ENCODE results near the gene GDPD4.

The GDPD4 gene

GRCh38 chr11:77175021-77175842, 126.3 kb downstream of the GDPD4 start:
- DNase-seq: no peak
- Mint-ChIP-seq H3K27ac (no peak overlapping the region), H3K27me3 (ENCODE audit: low read depth, poor library complexity) (peaks cover 4% of the 10 kb centered on the region), H3K36me3 (ENCODE audit: low read depth) (peaks cover 5% of the 10 kb centered on the region), H3K4me1 (peaks cover 63% of the 10 kb centered on the region), H3K4me3 (no peak overlapping the region), H3K9me3 (peaks cover 4% of the 10 kb centered on the region)
- TF ChIP-seq CTCF (IDR thresholded peaks at IDR 0.05): no peak

GRCh38 chr11:77174559-77174958, 126.9 kb downstream of the GDPD4 start:
- no peak for DNase-seq

DNA sequence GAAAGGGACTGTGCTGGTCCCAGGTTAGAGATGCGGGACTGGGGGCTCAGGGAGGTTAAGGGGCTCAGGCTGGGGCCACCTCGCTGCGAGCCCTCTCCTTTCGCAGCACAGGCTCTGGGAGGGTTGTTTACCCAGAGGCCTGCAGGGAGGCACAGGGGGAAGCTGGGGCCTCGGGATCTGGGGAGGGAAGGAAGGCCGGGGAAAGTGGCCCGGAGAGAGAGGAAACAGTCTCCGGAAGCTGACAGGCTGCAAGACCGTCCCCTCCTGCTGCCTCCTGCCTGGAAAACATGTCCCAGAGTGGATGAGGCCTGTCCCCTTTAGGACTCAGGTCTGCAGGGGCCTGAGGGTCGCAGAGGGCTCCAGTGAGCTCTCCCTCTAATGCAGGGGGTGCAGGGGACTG, 128.0 kb downstream of the GDPD4 start:
- H3K27ac Mint-ChIP-seq: no peak overlapping the region
- peaks cover 4% of the 10 kb centered on the region for H3K36me3 Mint-ChIP-seq (ENCODE audit: low read depth)
- H3K4me3 Mint-ChIP-seq: peak overlapping the region; percentile 3
- H3K4me1 Mint-ChIP-seq: peaks cover 70% of the 10 kb centered on the region
- peaks cover 3% of the 10 kb centered on the region for H3K9me3 Mint-ChIP-seq
- H3K27me3 Mint-ChIP-seq (ENCODE audit: low read depth, poor library complexity): peaks cover 4% of the 10 kb centered on the region
- no peak for TF ChIP-seq CTCF (IDR thresholded peaks at IDR 0.05)
- no peak for DNase-seq

More at GRCh38 chr11:77174559-77174958, 126.9 kb downstream of the GDPD4 start:
- peaks cover 70% of the 10 kb centered on the region for H3K4me1 Mint-ChIP-seq
- H3K36me3 Mint-ChIP-seq (ENCODE audit: low read depth): peaks cover 5% of the 10 kb centered on the region
- no peak overlapping the region for H3K4me3 Mint-ChIP-seq
- H3K27ac Mint-ChIP-seq: peak overlapping the region; percentile 49
- H3K27me3 Mint-ChIP-seq (ENCODE audit: low read depth, poor library complexity): peaks cover 4% of the 10 kb centered on the region
- peaks cover 4% of the 10 kb centered on the region for H3K9me3 Mint-ChIP-seq
- TF ChIP-seq CTCF (IDR thresholded peaks at IDR 0.05): no peak

DNA sequence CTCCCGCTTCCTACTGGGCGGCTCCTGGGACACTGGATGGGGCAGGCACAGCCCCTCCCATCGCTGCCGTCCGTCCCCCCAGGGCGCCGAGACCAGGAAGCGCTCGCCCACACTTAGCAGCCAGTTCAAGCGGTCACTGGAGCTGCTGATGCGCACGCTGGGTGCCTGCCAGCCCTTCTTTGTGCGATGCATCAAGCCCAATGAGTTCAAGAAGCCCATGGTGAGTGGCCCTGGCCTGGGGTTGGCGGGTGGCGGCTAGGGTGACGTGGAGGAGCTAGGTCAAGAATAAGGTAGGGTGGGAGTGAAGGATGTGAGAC, 128.9 kb downstream of the GDPD4 start:
- Mint-ChIP-seq H3K27ac (no peak overlapping the region), H3K4me1 (peaks cover 76% of the 10 kb centered on the region), H3K9me3 (no peaks in the 10 kb centered on the region), H3K4me3 (no peak overlapping the region), H3K36me3 (ENCODE audit: low read depth) (no peaks in the 10 kb centered on the region), H3K27me3 (ENCODE audit: low read depth, poor library complexity) (peaks cover 4% of the 10 kb centered on the region)
- DNase-seq: peak; percentile 32
- no peak for TF ChIP-seq CTCF (IDR thresholded peaks at IDR 0.05)

DNA sequence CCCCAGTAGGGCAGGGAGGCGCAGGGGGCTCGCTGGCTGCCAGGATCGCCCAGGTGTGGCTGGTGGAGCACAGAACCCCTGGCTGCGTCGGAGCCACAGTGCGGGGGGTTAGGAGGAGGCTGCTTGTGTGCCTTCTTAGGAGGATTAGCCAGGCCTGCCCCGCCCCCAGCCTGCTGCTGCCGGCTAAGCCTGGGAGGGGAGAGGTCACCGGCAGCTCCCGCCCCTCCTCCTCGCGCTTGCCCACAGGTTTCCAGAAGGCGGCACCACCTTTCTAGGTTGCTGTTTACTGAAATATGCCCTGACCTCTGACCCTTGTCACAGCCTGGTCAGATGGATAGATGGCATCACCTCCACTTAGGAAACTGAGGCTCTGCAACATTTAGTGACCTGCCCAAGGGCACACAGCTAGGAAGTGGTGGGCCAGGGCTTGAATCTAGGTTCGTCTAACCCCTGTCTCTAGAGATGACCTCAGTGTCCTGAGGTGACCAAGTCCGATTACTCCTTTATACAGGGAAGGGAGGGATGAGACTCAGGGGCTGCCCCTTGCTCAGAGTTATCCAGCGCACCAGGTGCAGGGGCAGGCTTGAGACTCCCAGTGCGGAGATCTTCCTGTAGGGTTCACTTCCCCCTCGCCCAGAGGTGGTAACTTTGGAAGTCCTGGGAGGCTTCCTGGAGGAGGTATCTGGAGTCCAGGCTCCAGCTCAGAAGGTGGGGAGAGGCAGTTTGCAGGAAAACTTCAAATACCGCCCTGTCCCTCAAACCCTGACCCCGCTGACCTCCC, 129.4 kb downstream of the GDPD4 start:
- no peaks in the 10 kb centered on the region for H3K36me3 Mint-ChIP-seq (ENCODE audit: low read depth)
- peaks cover 78% of the 10 kb centered on the region for H3K4me1 Mint-ChIP-seq
- peak; percentile 80 for DNase-seq
- peaks cover under 1% of the 10 kb centered on the region for H3K27me3 Mint-ChIP-seq (ENCODE audit: low read depth, poor library complexity)
- TF ChIP-seq CTCF (IDR thresholded peaks at IDR 0.05): no peak
- H3K27ac Mint-ChIP-seq: no peak overlapping the region
- H3K4me3 Mint-ChIP-seq: peak overlapping the region; percentile 25
- no peaks in the 10 kb centered on the region for H3K9me3 Mint-ChIP-seq

Data from nephron progenitor cell (in vitro differentiated cells).